Right atrium auricular region (tissue), 2 donors: ENCODE results near the gene EPHA4. TPM values are rescaled to one million over a fixed set of nuclear protein-coding genes. Genes with fewer than 3 reads are reported as not detected.

Source experiments
- DNase-seq: peaks from one replicate; pipeline ENCODE4 v3.0.0-alpha.2; 2019; ENCODE audit warnings: low spot score
- H3K27ac ChIP-seq, 2 donors: fragments of 200-600 bp; sonication (generic); 1 replicate in 1 of 2; 2 replicates in 1 of 2; pipeline ENCODE4 v1.5.1; 2016 to 2019
- H3K27me3 ChIP-seq, 2 donors: fragments of 200-600 bp; sonication (generic); one replicate each; pipeline versions ENCODE4 v1.5.1 to v1.6.0; 2017 to 2019
- H3K36me3 ChIP-seq: fragments of 200-600 bp; sonication (generic); one replicate; pipeline ENCODE4 v1.5.1; 2016
- H3K4me1 ChIP-seq, 2 donors: fragments of 200-600 bp; sonication (generic); one replicate each; pipeline versions ENCODE4 v1.5.1 to v1.6.0; 2017 to 2019
- H3K4me3 ChIP-seq, 2 donors: fragments of 200-600 bp; sonication (generic); 1 replicate in 1 of 2; 2 replicates in 1 of 2; pipeline ENCODE4 v1.5.1; 2017 to 2019; ENCODE audit warnings: mild to moderate bottlenecking in 1 of 2, moderate library complexity in 1 of 2
- H3K9me3 ChIP-seq, 2 donors: fragments of 200-600 bp; sonication (generic); one replicate each; pipeline ENCODE4 v1.5.1; 2019
- CTCF ChIP-seq, 2 donors: fragments of 200-600 bp; sonication (generic); IDR thresholded peaks; one replicate each; pipeline ENCODE4 v1.5.1; 2019; ENCODE audit warnings: antibody characterized with exemption in 2 of 2
- total RNA-seq, 2 donors: library from RNA; depleted of rRNA; stranded (reverse); fragments of >200 nt; gene quantifications; one replicate each; pipeline ENCODE4 v1.1.0, GENCODE V29; 2016

The EPHA4 gene
- total RNA-seq, 2 donors from 2014 or later: 74.2 to 107 TPM

DNA sequence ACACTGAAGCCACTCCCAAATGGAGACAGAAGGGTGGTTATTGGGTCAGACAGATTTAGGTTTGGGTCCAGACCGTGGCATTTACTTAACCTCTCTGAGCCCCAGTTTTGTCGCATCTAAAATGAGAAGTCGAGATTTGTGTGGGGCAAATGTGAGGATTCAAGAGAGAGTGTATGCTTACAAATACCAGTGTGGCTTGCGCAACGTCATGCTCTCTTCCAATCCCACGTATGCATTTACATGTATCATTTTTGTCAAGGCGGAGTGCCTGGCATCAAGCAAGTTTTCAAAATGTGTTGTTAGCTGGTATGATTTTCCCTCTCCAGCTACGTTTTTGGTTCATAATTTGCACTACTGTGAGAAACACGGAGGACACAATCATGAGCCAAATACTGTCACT lies 197.9 kb downstream of the EPHA4 start:
- no peak overlapping the region for H3K27ac ChIP-seq
- no peaks in the 10 kb centered on the region for H3K9me3 ChIP-seq
- H3K36me3 ChIP-seq: no peaks in the 10 kb centered on the region
- DNase-seq: no peak
- TF ChIP-seq CTCF (IDR thresholded peaks at IDR 0.05): no peak
- no peaks in the 10 kb centered on the region for H3K4me1 ChIP-seq
- H3K27me3 ChIP-seq: no peaks in the 10 kb centered on the region
- H3K4me3 ChIP-seq: no peak overlapping the region

GRCh38 chr2:221372907-221373306 lies 199.2 kb downstream of the EPHA4 start:
- H3K9me3 ChIP-seq: no peaks in the 10 kb centered on the region
- H3K27me3 ChIP-seq: no peaks in the 10 kb centered on the region
- no peaks in the 10 kb centered on the region for H3K36me3 ChIP-seq
- no peak for DNase-seq
- TF ChIP-seq CTCF (IDR thresholded peaks at IDR 0.05): no peak
- H3K4me1 ChIP-seq: no peaks in the 10 kb centered on the region
- H3K27ac ChIP-seq: no peak overlapping the region
- H3K4me3 ChIP-seq: no peak overlapping the region

DNA sequence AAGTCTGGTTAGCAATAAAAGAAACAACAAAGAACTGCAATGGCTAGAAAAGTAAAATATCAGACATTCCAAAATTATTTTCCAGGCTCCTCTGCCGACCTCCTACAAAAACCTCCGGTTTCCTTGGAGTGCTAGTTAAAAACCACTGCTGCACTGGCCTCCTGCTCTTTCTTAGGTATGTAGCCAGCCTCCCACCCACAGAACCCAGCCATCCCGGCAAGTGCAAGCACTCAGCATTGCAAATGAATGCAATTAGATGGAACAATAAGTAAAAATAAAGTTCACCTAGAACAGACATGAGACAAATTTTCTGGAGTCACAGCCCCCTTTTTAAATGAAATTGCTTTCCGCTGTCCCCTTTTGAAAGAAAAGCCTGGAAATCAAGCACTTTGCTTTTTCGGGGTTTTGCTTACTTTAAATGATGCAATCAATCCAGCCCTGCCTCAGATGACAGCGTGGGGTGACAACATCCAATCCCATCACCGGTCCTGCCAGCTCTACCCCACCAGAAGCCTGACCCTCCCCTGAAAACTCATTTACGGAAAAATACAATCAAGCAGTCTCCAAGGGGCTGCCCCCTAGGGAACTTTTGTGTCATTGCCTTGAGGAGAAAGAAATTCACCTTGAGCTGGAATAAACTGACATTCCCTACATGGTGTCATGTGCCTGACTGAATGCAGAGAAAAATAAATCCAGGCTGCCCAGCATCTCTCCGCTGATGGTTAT lies 199.8 kb downstream of the EPHA4 start:
- Histone ChIP-seq H3K4me1 (no peaks in the 10 kb centered on the region), H3K4me3 (no peak overlapping the region), H3K9me3 (no peaks in the 10 kb centered on the region), H3K36me3 (no peaks in the 10 kb centered on the region), H3K27me3 (no peaks in the 10 kb centered on the region), H3K27ac (no peak overlapping the region)
- no peak for DNase-seq
- TF ChIP-seq CTCF (IDR thresholded peaks at IDR 0.05): no peak

DNA sequence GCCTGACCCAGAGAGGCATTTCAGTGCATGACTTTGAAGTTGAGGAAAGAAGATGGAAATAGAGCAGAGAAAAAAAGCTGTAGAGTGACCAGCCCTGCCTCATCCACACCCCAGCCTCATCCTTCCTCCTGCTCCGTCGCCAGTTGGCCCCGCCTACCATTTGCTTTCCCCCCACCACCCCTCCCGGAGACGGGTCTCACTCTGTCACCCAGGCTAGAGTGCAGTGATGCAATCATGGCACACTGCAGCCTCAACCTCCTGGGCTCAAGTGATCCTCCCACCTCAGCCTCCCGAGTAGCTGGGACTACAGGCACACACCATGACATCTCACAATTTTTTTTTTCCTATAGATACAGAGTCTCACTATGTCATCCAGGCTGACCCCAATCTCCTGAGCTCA lies 200.8 kb downstream of the EPHA4 start:
- DNase-seq: no peak
- H3K4me1 ChIP-seq: no peaks in the 10 kb centered on the region
- no peak overlapping the region for H3K4me3 ChIP-seq
- no peak overlapping the region for H3K27ac ChIP-seq
- no peak for TF ChIP-seq CTCF (IDR thresholded peaks at IDR 0.05)
- no peaks in the 10 kb centered on the region for H3K27me3 ChIP-seq
- no peaks in the 10 kb centered on the region for H3K36me3 ChIP-seq
- H3K9me3 ChIP-seq: no peaks in the 10 kb centered on the region

DNA sequence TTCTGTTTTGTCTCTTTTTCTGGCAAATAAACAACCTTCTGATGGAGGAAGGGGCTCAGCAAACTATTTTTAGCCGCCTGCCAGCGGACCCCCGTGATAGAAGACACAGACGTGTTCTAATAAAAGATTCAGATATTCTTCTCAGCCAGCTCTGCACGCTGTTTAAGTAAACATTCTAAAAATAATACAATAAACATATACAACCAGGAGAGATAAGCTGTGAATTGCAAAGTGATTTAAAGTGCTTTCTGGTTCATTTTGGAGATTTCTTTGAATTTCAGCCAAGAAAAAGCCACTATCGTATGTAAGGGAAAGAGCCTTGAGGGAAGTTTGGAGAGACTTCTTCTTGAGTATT lies 201.3 kb downstream of the EPHA4 start:
- no peak for TF ChIP-seq CTCF (IDR thresholded peaks at IDR 0.05)
- Histone ChIP-seq H3K9me3 (no peaks in the 10 kb centered on the region), H3K27me3 (no peaks in the 10 kb centered on the region), H3K4me1 (no peaks in the 10 kb centered on the region), H3K36me3 (no peaks in the 10 kb centered on the region), H3K27ac (no peak overlapping the region), H3K4me3 (no peak overlapping the region)
- no peak for DNase-seq
